Keratinocyte (primary cell): Measurements from ENCODE around the gene AKR1B1. TPM values are rescaled to one million over a fixed set of nuclear protein-coding genes. Genes with fewer than 3 reads are reported as not detected.

ENCODE experiments used
- DNase-seq: peaks from one replicate; pipeline ENCODE4 v3.0.0-alpha.2; 2011; ENCODE audit warnings: low read depth, missing footprints, low spot score
- FAIRE-seq: peaks from 2 replicates; lab custom pipeline; 2011; peaks lifted over from hg19 to GRCh38; lab: Jason Lieb, UNC
- H2AFZ ChIP-seq: 2 replicates; pipeline ENCODE4 v1.6.0; 2012; ENCODE audit warnings: low read length, control low read depth, inconsistent platforms; ENCODE audit not compliant: control insufficient read depth
- H3K27ac ChIP-seq: 2 replicates; pipeline ENCODE4 v1.5.1; 2011; ENCODE audit warnings: low read length; ENCODE audit not compliant: control insufficient read depth, insufficient read depth
- H3K27me3 ChIP-seq: 3 replicates; pipeline ENCODE4 v1.6.0; 2011; ENCODE audit warnings: low read length; ENCODE audit not compliant: control insufficient read depth, insufficient read depth; ENCODE audit errors: extremely low read depth
- H3K36me3 ChIP-seq, 2 experiments: 2 replicates in 1 of 2; 3 replicates in 1 of 2; pipeline ENCODE4 v1.5.1; 2011; ENCODE audit warnings: low read length in 2 of 2, mild to moderate bottlenecking in 1 of 2; ENCODE audit not compliant: control insufficient read depth in 2 of 2, insufficient read depth in 2 of 2; ENCODE audit errors: extremely low read depth in 1 of 2
- H3K4me1 ChIP-seq: 3 replicates; pipeline ENCODE4 v1.5.1; 2011; ENCODE audit warnings: low read length; ENCODE audit not compliant: control insufficient read depth, insufficient read depth; ENCODE audit errors: extremely low read depth
- H3K4me2 ChIP-seq: 3 replicates; pipeline ENCODE4 v1.6.0; 2011; ENCODE audit warnings: low read depth, low read length; ENCODE audit not compliant: control insufficient read depth, insufficient read depth; ENCODE audit errors: extremely low read depth
- H3K4me3 ChIP-seq, 3 experiments: fragments of 200-600 bp in 1 of 3; sonication (generic) in 1 of 3; 2 replicates in 2 of 3; 3 replicates in 1 of 3; pipeline ENCODE4 v1.5.1; 2011 to 2016; ENCODE audit warnings: low read length in 3 of 3, mild to moderate bottlenecking in 3 of 3, control low read depth in 2 of 3, inconsistent platforms in 1 of 3, low read depth in 1 of 3, mixed read lengths in 1 of 3, mixed run types in 1 of 3, moderate library complexity in 1 of 3; ENCODE audit not compliant: control insufficient read depth in 2 of 3, insufficient read depth in 2 of 3; ENCODE audit errors: extremely low read depth in 1 of 3
- H3K79me2 ChIP-seq: 2 replicates; pipeline ENCODE4 v1.6.0; 2012; ENCODE audit warnings: low read length; ENCODE audit not compliant: control insufficient read depth, insufficient read depth
- H3K9ac ChIP-seq: 3 replicates; pipeline ENCODE4 v1.6.0; 2011; ENCODE audit warnings: low read length; ENCODE audit not compliant: control insufficient read depth, insufficient read depth; ENCODE audit errors: extremely low read depth
- H3K9me1 ChIP-seq: 3 replicates; pipeline ENCODE4 v1.6.0; 2011; ENCODE audit warnings: low read length; ENCODE audit not compliant: control insufficient read depth, insufficient read depth; ENCODE audit errors: extremely low read depth
- H3K9me3 ChIP-seq: 2 replicates; pipeline ENCODE4 v1.5.1; 2012; ENCODE audit warnings: low read depth, low read length; ENCODE audit not compliant: control insufficient read depth
- H4K20me1 ChIP-seq: 3 replicates; pipeline ENCODE4 v1.6.0; 2011; ENCODE audit warnings: low read length; ENCODE audit not compliant: control insufficient read depth, insufficient read depth; ENCODE audit errors: extremely low read depth
- CTCF ChIP-seq, 3 experiments: IDR thresholded peaks in 1 of 3; conservative IDR thresholded peaks in 1 of 3; optimal IDR thresholded peaks in 1 of 3; 2 replicates in 2 of 3; 3 replicates in 1 of 3; pipeline versions ENCODE3 to v1.5.1; 2011; ENCODE audit warnings: low read length in 3 of 3, mild to moderate bottlenecking in 3 of 3, moderate library complexity in 2 of 3, control low read depth in 1 of 3, inconsistent platforms in 1 of 3; ENCODE audit not compliant: insufficient read depth in 2 of 3; ENCODE audit errors: extremely low read depth in 1 of 3
- EZH2 ChIP-seq: IDR thresholded peaks from one replicate; pipeline ENCODE4 v1.6.1; 2012; ENCODE audit warnings: inconsistent platforms, mild to moderate bottlenecking, low read length, moderate library complexity
- dilution Hi-C: fragments of 300-500 bp; cut with MboI; formaldehyde crosslinking; loops from one replicate; pipeline ENCODE4 v1.7.0; 2020; ENCODE audit warnings: low sequenced_read_pairs; ENCODE audit not compliant: extremely low pct_ligation_motif_present
- polyA plus RNA-seq, 5 experiments: library from polyadenylated mRNA; depleted of rRNA in 3 of 5; stranded (reverse) in 3 of 5; stranded (forward) in 1 of 5; unstranded in 1 of 5; fragments of >200 nt; gene quantifications; 1 replicate in 1 of 5; 2 replicates in 3 of 5; 3 replicates in 1 of 5; pipeline versions ENCODE4 v1.2.1 to v1.2.3, GENCODE V29; 2011 to 2012; ENCODE audit warnings: missing spikeins in 2 of 5, low read depth in 1 of 5, low replicate concordance in 1 of 5

AKR1B1 gene
- polyA plus RNA-seq, 1 donor (not counting 4 experiments of a cell fraction or from before 2014, with no cell fraction given), result 139 TPM

DNA sequence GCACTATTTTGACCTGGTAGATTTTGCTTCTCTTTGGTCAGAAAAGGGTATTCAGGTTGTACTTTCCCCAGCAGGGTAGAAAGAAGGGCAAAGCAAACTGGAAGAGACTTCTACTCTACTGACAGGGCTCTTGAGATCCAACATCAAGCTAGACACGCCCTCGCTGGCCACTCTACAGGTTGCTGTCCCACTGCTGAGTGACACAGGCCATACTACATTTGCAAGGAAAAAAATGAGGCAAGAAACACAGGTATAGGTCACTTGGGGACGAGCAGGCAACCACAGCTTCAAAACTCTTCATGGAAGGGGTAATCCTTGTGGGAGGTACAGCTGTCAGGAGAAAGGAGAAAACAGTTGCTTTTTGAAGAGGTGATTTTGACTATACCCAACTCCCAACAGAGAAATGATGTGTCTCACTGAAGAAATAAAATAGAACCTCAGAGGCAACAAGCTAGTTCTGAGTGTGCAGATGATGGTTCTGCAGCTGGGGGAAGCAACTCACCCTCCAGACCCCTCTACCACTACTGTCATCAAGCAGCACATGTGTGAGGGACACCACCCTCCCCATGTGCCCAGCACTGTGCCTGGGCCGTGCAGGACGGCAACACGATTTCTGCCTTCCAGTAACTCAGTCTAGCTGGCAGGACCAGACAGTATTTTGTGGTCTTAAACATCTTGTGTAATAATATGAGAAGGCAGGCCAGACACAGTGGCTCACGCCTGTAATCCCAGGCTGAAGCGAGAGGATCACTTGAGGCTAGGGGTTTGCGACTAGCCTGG is 16.3 kb downstream of the AKR1B1 start:
- dilution Hi-C loops, result no loop called here

GRCh38 chr7:134441264-134441663 is 17.6 kb downstream of the AKR1B1 start:
- Histone ChIP-seq H3K9me3 (no peaks in the 10 kb centered on the region), H3K9me1 (no peaks in the 10 kb centered on the region), H3K9ac (no peak overlapping the region), H3K27me3 (no peaks in the 10 kb centered on the region), H3K79me2 (no peaks in the 10 kb centered on the region), H4K20me1 (no peaks in the 10 kb centered on the region), H2AFZ (no peak overlapping the region), H3K4me3 (no peak overlapping the region), H3K4me2 (no peak overlapping the region), H3K4me1 (peaks cover 18% of the 10 kb centered on the region), H3K36me3 (peaks cover 3 to 21% of the 10 kb centered on the region in 2 experiments), H3K27ac (no peak overlapping the region)
- dilution Hi-C loops, result no loop called here
- DNase-seq (no peak), FAIRE-seq (no peak)
- TF ChIP-seq EZH2, result no peak
- no peak for TF ChIP-seq CTCF (optimal IDR thresholded peaks at IDR 0.05 in 1 of 3, IDR thresholded peaks at IDR 0.05 in 1 of 3, conservative IDR thresholded peaks at IDR 0.05 in 1 of 3; ENCODE audit: extremely low read depth in 1 of 3, insufficient read depth in 2 of 3, low read length in 3 of 3)

More for the DNA sequence above, 16.3 kb downstream of the AKR1B1 start:
- TF ChIP-seq CTCF (optimal IDR thresholded peaks at IDR 0.05 in 1 of 3, IDR thresholded peaks at IDR 0.05 in 1 of 3, conservative IDR thresholded peaks at IDR 0.05 in 1 of 3; ENCODE audit: extremely low read depth in 1 of 3, insufficient read depth in 2 of 3, low read length in 3 of 3) (no peak), EZH2 (no peak)
- DNase-seq (no peak), FAIRE-seq (no peak)
- peaks cover 12 to 28% of the 10 kb centered on the region in 2 experiments for H3K36me3 ChIP-seq
- no peak overlapping the region for H3K4me3 ChIP-seq
- no peak overlapping the region for H3K9ac ChIP-seq
- H4K20me1 ChIP-seq, result no peaks in the 10 kb centered on the region
- H3K4me2 ChIP-seq, result no peak overlapping the region
- H3K27me3 ChIP-seq, result no peaks in the 10 kb centered on the region
- peaks cover 18% of the 10 kb centered on the region for H3K4me1 ChIP-seq
- no peaks in the 10 kb centered on the region for H3K79me2 ChIP-seq
- no peak overlapping the region for H3K27ac ChIP-seq
- H3K9me3 ChIP-seq, result no peaks in the 10 kb centered on the region
- H3K9me1 ChIP-seq, result no peaks in the 10 kb centered on the region
- no peak overlapping the region for H2AFZ ChIP-seq
